H1 (cell line): ENCODE measurements around the gene KIF5C. TPM values are rescaled to one million over a fixed set of nuclear protein-coding genes. Genes with fewer than 3 reads are reported as not detected.

Experiments
- polyA plus RNA-seq, 7 experiments: library from polyadenylated mRNA; depleted of rRNA in 3 of 7; stranded (reverse) in 5 of 7; unstranded in 2 of 7; fragments of >200 nt in 5 of 7; fragments of 200-250 nt in 2 of 7; gene quantifications; 1 replicate in 5 of 7; 2 replicates in 1 of 7; 4 replicates in 1 of 7; pipeline versions ENCODE4 v1.2.1 to v1.2.3, GENCODE V29; 2011 to 2013; ENCODE audit warnings: missing spikeins in 2 of 7, mixed read lengths in 2 of 7
- total RNA-seq: library from RNA; stranded (reverse); fragmentation: NEBNext Ultra II Directional; extraction: Animal tissue kit (Norgen Biotek cat#: 25700); gene quantifications from 2 replicates; pipeline ENCODE4 v1.2.1, GENCODE V29; 2021
- TF ChIP-seq, protein P1 (sequence below): IDR thresholded peaks from 2 replicates; pipeline ENCODE4 v1.6.1; 2011; ENCODE audit warnings: low read length, improper control_type of control experiment

KIF5C gene
- total and polyA plus RNA-seq, 2 of the 8 experiments (the other 6 are each of a cell fraction or from before 2014, with no cell fraction given), result 16.3 to 66.4 TPM

DNA sequence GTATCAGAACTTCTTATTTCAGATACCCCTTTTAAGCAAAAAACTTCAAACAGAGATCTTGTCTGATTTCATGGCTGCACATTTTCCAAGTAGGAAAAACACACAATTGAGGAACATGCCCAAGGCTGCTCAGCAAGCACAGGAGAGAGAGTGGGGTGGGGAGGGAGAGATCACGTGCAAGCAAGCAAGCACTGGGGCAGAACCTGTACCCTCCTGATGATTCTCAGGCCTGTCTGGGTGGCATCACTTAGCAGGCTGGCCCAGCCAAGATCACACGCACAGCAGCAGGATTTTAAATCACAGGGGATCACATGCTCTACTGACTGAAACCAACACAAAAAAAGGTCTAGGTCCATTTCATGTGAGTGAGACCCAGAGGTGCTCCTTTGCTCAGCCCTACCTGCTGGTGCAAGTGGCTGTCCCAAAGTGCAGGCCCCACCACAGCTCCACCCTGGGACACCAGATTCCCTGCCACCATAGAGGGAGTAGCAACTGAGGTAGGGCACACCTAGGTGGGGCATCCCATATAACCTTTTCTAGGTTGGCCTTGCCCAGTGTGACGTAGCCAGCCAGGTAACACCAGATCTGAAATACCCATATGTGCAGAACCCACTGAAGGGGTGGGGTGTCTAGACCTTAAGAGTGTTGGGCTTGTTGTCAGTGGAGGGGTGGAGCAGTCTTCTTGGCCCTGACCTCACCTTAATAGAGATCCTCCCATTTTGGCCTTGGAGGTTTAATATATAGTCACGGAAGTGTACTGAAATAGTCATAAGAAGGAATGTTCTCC lies 161.7 kb downstream of the KIF5C start (continued):
- TF ChIP-seq, protein P1, sequence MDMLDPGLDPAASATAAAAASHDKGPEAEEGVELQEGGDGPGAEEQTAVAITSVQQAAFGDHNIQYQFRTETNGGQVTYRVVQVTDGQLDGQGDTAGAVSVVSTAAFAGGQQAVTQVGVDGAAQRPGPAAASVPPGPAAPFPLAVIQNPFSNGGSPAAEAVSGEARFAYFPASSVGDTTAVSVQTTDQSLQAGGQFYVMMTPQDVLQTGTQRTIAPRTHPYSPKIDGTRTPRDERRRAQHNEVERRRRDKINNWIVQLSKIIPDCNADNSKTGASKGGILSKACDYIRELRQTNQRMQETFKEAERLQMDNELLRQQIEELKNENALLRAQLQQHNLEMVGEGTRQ, result no peak
